MM.1S (cell line): ENCODE measurements around the gene IRAK2.

ENCODE experiments used
- EZH2 ChIP-seq: fragments of 300-600 bp; sonication (generic); optimal IDR thresholded peaks from 2 replicates; pipeline ENCODE3; 2017; ENCODE audit warnings: low read depth, mild to moderate bottlenecking, antibody characterized with exemption, low read length, mixed read lengths
- EZH2phosphoT487 ChIP-seq: fragments of 300-600 bp; sonication (generic); IDR thresholded peaks from 2 replicates; pipeline ENCODE4 v1.6.1; 2018; ENCODE audit warnings: antibody characterized with exemption, low read length
- TF ChIP-seq, protein P1 (sequence below): fragments of 300-600 bp; sonication (generic); IDR thresholded peaks from 2 replicates; pipeline ENCODE4 v1.5.1; 2016; ENCODE audit warnings: antibody characterized with exemption, low read length, mixed read lengths

GRCh38 chr3:10280177-10280529, 115.4 kb downstream of the IRAK2 start:
- TF ChIP-seq, protein P1, sequence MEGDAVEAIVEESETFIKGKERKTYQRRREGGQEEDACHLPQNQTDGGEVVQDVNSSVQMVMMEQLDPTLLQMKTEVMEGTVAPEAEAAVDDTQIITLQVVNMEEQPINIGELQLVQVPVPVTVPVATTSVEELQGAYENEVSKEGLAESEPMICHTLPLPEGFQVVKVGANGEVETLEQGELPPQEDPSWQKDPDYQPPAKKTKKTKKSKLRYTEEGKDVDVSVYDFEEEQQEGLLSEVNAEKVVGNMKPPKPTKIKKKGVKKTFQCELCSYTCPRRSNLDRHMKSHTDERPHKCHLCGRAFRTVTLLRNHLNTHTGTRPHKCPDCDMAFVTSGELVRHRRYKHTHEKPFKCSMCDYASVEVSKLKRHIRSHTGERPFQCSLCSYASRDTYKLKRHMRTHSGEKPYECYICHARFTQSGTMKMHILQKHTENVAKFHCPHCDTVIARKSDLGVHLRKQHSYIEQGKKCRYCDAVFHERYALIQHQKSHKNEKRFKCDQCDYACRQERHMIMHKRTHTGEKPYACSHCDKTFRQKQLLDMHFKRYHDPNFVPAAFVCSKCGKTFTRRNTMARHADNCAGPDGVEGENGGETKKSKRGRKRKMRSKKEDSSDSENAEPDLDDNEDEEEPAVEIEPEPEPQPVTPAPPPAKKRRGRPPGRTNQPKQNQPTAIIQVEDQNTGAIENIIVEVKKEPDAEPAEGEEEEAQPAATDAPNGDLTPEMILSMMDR: no peak
- TF ChIP-seq EZH2: no peak
- no peak for TF ChIP-seq EZH2phosphoT487
